SH-SY5Y (cell line): ENCODE results near the gene PCED1A.

Source experiments
- GATA2 ChIP-seq: IDR thresholded peaks from 2 replicates; pipeline ENCODE4 v1.6.1; 2011; ENCODE audit warnings: mild to moderate bottlenecking, low read depth, low read length
- GATA3 ChIP-seq: IDR thresholded peaks from 2 replicates; pipeline ENCODE4 v1.6.1; 2011; ENCODE audit warnings: low read depth, mild to moderate bottlenecking, low read length, moderate library complexity

The PCED1A gene

DNA sequence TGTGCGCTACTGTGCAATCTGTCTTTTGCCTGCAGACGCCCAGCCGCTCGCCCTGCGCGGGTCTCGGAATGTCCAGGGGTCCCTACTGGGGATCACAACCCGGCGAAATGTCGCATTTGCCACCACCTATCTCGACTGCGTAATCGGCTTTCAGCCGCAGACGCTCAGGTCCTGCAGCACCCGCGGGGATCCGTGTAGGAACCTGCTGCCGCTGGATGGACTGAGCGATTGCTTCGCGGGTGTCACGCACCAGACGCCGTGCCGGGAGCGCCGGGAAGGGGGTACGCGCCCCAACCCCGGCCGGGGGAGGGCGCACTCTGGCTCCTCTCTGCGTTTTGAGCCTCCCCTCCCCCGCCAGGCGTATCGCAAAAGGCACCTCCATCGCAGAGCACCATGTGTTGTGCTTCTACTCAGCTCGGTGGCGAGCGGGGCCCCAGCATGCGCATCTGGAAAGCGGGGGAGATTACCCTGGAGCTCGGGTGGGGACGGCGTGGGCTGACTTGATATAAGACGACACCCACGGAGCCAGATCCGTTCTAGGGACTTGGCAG lies 32.1 kb upstream of the PCED1A start:
- TF ChIP-seq GATA3 (no peak), GATA2 (no peak)

- no peak for TF ChIP-seq GATA3
- no peak for TF ChIP-seq GATA2
Observed at GRCh38 chr20:2871661-2872458, 31.4 kb upstream of the PCED1A start.

GRCh38 chr20:2871111-2871465 lies 30.6 kb upstream of the PCED1A start:
- TF ChIP-seq GATA3 (no peak), GATA2 (no peak)

DNA sequence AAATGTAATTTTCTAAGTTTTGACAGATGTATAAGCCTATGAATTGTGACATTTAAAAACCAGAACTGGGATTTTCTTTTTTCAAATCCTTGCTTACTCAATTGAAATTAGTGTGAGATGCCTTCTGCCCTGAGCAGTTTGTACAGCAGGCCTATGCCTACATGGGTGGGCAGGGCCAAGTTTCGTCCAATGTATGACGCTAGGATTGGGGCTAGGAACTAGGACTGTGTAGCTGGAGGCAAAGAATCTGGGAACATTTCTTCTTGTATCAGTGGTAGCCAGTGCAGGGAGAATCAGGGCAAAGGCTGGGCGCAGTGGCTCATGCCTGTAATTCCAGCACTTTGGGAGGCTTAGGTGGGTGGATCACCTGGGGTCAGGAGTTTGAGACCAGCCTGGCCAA lies 28.9 kb upstream of the PCED1A start:
- TF ChIP-seq GATA3 (no peak), GATA2 (no peak)

DNA sequence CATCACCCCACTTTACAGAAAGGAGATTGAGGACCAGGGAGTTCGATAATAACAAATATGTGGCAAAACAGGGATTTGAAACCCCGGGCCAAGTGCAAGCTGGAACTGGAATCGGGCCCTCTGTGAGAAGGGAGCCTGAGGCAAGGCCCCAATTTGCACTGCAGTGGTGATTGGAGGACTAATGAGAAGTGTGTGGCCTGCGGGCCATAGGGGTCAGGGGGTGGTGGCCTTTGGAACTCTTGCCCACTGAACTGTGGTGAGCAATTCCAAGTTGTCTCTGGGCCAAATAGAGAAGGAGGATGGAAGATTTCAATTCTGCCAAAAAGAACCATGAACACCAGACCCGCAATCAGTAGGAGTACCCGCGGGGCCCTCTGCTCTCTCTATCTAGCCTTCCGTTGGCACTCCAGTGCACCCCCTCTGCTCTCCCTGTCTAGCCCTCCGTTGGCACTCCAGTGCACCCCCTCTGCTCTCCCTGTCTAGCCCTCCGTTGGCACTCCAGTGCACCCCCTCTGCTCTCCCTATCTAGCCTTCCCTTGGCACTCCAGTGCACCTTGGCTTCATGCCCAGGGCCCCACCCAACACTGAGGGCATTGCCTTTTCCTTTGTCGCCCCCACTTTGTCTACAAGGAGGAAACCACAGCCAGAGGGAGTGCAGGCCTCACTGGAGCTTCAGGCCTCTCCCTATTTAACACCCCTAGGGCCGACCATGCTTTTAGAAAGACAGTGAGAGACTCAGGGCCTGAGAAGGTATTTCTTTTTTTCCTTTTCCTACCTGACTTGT lies 26.8 kb upstream of the PCED1A start:
- TF ChIP-seq GATA2: no peak
- TF ChIP-seq GATA3: no peak

DNA sequence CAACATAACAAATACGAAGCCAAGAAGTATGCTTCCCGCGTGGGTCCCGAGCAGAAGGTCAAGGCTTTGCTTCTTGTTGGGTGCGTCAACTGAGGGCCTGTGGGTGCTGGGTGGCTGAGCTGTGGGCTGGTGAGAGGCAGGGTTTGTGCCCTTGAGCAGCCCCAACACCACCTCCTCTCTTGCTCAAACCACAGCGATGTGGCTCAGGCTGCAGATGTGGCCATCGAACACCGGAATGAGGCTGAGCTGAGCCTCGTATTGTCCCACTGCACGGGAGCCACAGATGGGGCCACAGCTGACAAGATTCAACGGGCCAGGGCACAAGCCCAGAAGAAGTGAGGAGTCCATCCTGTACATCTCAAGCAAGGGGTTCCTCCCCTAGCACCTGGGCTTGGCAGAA lies 25.8 kb upstream of the PCED1A start:
- TF ChIP-seq GATA2 (no peak), GATA3 (no peak)

DNA sequence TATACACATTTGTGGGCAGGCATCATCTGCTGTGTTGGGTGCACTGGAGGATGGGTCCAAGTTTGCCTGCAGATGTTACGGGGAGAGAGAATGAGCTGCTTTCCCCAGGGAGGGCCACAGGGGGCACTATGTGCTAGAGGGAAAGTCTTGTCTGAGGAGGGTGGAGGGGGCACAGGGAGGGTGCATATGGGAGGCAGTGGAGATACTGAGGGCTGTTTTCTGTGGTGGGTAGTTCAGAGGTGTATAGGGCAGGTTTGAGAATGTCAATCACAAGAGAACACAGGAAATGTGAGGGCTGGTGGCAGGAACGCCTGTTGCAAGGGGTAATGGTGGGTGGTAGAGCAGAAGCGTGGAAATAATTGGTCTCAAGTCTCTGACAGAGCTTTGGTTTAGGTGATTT lies 25.2 kb upstream of the PCED1A start:
- TF ChIP-seq GATA3: no peak
- TF ChIP-seq GATA2: no peak

GRCh38 chr20:2865101-2865500 lies 24.6 kb upstream of the PCED1A start:
- TF ChIP-seq GATA2: no peak

- TF ChIP-seq GATA3 (no peak), GATA2 (no peak)
Observed at GRCh38 chr20:2864626-2865025, 24.2 kb upstream of the PCED1A start.

- no peak for TF ChIP-seq GATA2
- no peak for TF ChIP-seq GATA3
Observed at GRCh38 chr20:2859330-2860121, 19.1 kb upstream of the PCED1A start.

GRCh38 chr20:2858591-2858990 lies 18.1 kb upstream of the PCED1A start:
- TF ChIP-seq GATA2: no peak
- TF ChIP-seq GATA3: no peak

GRCh38 chr20:2851086-2851485 lies 10.6 kb upstream of the PCED1A start:
- TF ChIP-seq GATA2 (no peak), GATA3 (no peak)

DNA sequence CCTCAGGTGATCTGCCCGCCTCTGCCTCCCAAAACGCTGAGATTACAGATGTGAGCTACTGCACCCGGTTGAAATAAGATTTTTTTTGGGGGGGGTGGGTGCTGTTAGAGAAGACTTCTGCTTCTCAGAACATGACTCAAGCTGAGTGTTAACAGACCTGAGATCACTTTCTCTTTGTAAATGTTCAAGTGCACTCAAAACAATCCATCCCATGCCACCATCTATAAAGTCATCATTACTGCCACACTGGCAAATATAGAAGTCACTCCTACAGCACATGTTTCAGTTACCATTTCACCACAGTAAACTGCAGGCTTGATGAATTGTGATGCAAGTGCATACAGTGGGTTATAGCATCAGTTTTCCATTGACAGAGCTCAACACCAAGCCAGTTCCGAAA lies 9.1 kb upstream of the PCED1A start:
- TF ChIP-seq GATA2: no peak
- no peak for TF ChIP-seq GATA3

DNA sequence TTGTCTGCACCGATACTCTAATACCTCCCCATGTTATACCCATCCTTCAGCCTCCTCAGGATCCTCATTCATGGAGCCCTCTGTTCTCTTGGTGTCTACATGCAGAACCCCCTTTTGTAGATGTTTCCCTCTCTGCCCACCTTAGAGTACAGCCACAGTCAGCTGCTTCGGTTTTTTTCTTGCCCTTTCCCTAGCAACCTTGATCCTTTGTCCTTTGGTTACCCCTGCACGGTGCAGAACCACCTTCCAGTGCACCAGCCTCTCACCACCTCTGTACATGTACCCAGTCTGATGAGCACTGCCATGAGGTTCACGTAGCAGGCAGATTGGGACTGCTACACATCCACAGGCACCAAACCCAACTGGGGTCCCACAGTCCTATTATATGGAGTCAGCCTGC lies 7.3 kb upstream of the PCED1A start:
- TF ChIP-seq GATA3 (no peak), GATA2 (no peak)
